Neural progenitor cell (in vitro differentiated cells): ENCODE results near the gene GNAI2.

Experiments
- EZH2 ChIP-seq: fragments of 200-600 bp; sonication (generic); IDR thresholded peaks from 2 replicates; pipeline ENCODE4 v1.6.1; 2017; ENCODE audit warnings: antibody characterized with exemption, mild to moderate bottlenecking, moderate library complexity
- EZH2phosphoT487 ChIP-seq: fragments of 200-600 bp; sonication (generic); IDR thresholded peaks from 2 replicates; pipeline ENCODE4 v1.6.1; 2017; ENCODE audit warnings: antibody characterized with exemption
- TF ChIP-seq, protein P1 (sequence below): fragments of 200-600 bp; sonication (generic); IDR thresholded peaks from 2 replicates; pipeline ENCODE4 v1.5.1; 2017; ENCODE audit warnings: antibody characterized with exemption, mild to moderate bottlenecking

DNA sequence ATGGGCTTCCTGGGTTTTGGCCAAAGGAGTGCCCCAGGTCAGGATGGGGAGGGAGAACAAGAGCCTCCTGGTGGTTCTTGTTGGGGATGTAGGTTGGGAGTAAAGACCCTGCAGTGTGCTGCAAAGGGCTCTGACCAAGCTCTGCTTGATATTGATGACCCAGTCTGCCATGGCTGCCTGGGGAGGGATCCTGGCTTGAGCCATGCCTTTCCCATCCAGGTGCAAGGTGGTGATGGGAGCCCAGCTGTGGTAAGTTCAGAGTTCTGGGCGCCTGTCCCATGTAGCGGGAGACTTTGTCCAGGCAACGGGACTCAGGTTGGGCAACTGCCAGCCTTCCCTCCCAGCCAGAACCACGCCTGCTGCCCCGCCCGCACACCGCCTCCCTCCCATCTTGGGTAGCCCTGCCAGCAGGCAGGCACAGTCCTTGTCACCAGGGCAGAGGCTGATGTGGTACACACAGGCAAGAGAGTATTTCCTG, 2.6 kb downstream of the GNAI2 start:
- TF ChIP-seq, protein P1, sequence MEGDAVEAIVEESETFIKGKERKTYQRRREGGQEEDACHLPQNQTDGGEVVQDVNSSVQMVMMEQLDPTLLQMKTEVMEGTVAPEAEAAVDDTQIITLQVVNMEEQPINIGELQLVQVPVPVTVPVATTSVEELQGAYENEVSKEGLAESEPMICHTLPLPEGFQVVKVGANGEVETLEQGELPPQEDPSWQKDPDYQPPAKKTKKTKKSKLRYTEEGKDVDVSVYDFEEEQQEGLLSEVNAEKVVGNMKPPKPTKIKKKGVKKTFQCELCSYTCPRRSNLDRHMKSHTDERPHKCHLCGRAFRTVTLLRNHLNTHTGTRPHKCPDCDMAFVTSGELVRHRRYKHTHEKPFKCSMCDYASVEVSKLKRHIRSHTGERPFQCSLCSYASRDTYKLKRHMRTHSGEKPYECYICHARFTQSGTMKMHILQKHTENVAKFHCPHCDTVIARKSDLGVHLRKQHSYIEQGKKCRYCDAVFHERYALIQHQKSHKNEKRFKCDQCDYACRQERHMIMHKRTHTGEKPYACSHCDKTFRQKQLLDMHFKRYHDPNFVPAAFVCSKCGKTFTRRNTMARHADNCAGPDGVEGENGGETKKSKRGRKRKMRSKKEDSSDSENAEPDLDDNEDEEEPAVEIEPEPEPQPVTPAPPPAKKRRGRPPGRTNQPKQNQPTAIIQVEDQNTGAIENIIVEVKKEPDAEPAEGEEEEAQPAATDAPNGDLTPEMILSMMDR = no peak
- TF ChIP-seq EZH2 (no peak), EZH2phosphoT487 (no peak)
